IMR-90 (cell line): ENCODE measurements around the gene CPLX3.

Experiments
- BHLHE40 ChIP-seq: fragments of 150-350 bp; IDR thresholded peaks from 2 replicates; pipeline ENCODE4 v1.6.1; 2016; ENCODE audit warnings: mild to moderate bottlenecking, low read depth, low read length
- CTCF ChIP-seq: conservative IDR thresholded peaks from 2 replicates; pipeline ENCODE4 v1.5.1; 2012; ENCODE audit warnings: mild to moderate bottlenecking, low read depth, low read length, improper control_type of control experiment
- POLR2A ChIP-seq: IDR thresholded peaks from 2 replicates; pipeline ENCODE4 v1.6.1; 2012; ENCODE audit warnings: mild to moderate bottlenecking, low read depth, low read length
- RAD21 ChIP-seq: IDR thresholded peaks from 2 replicates; pipeline ENCODE4 v1.6.1; 2012; ENCODE audit warnings: low read length, improper control_type of control experiment
- RCOR1 ChIP-seq: IDR thresholded peaks from 2 replicates; pipeline ENCODE4 v1.6.1; 2012; ENCODE audit warnings: mild to moderate bottlenecking, low read length, improper control_type of control experiment; ENCODE audit not compliant: insufficient replicate concordance
- USF2 ChIP-seq: fragments of 150-350 bp; IDR thresholded peaks from 2 replicates; pipeline ENCODE4 v1.6.1; 2017; ENCODE audit warnings: mild to moderate bottlenecking, antibody characterized with exemption, low read length, low read depth

- TF ChIP-seq POLR2A = no peak
- no peak for TF ChIP-seq CTCF
- TF ChIP-seq RCOR1 = no peak
- no peak for TF ChIP-seq RAD21
- TF ChIP-seq BHLHE40 = no peak
- no peak for TF ChIP-seq USF2
These were observed 13.3 kb downstream of the CPLX3 start for GRCh38 chr15:74839526-74840395.
